A172 (cell line): ENCODE data around the gene VSTM2B. TPM values are rescaled to one million over a fixed set of nuclear protein-coding genes. Genes with fewer than 3 reads are reported as not detected.

Source experiments
- DNase-seq: peaks from one replicate; pipeline ENCODE4 v3.0.0-alpha.2; 2015; ENCODE audit warnings: low spot score
- total RNA-seq: library from RNA; depleted of rRNA; stranded (reverse); fragments of >200 nt; shearing (Covaris generic); gene quantifications from 2 replicates; pipeline ENCODE4 v1.2.3, GENCODE V29; 2014; rRNA removed

The VSTM2B gene
- total RNA-seq, 1 experiment from 2014 or later: not detected

- DNase-seq: no peak
Measured at GRCh38 chr19:29591670-29592069, 65.9 kb downstream of the VSTM2B start.

- DNase-seq: no peak
Measured at GRCh38 chr19:29593869-29594268, 68.1 kb downstream of the VSTM2B start.

GRCh38 chr19:29596080-29596727, 70.4 kb downstream of the VSTM2B start:
- peak; percentile 67 for DNase-seq

- DNase-seq: peak; percentile 60
Measured at GRCh38 chr19:29596885-29597525, 71.2 kb downstream of the VSTM2B start.

- no peak for DNase-seq
Measured at GRCh38 chr19:29598036-29598435, 72.2 kb downstream of the VSTM2B start.

GRCh38 chr19:29598496-29598895, 72.7 kb downstream of the VSTM2B start:
- no peak for DNase-seq

DNA sequence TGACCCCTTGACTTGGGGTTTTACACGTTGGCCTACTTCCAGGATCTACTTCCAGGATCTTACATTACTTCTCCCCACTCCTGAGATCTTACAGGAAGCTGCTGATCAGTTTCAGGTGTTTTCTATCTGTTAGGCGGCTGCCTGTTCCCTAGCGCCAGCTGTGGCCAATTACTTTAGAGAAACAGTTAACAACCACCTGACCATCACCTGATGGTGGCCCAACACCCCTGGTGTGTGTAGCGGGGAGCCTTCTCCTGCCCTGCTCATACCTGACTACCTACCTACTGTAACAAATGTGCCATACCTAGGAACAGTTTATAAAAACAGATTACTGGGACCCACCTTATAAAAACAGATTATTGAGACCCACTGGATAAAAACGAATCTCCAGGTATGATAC, 77.5 kb downstream of the VSTM2B start:
- no peak for DNase-seq

DNA sequence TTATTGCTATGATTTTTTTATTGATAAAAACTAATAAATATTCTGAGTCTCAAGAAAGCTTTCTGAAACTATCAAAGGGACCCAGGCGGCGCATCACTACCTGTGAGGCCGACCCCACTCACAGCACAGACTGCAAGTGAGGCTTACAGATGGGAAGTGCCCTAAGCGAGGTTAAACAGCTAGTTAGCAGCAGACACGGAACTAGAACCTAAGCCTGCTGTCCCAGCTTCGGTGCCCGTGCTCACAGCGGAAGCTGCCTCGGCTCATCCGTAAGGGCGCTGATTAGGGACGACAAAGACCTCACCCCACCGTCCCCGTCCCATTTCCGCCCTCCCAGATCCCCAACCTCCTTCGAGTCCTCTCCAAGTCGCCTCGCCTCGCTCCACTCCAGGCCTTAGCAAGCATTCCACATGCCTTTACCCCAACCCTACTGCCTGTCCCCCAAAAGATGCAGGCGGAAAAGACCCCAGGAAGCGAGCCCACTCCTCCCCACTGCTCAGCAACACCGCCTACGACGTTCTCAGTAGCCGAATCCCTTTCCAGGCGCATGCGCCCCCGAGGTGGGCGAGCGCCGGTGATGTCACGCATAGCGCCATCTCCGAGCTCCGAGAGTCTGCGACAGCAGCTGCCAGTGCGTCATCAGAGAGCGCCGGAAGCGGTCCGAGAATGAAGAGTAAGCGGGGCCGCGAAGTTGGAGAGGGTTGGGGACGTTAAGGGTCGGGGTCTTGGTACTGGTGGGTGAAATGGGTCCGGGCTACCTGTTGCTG, 80.0 kb downstream of the VSTM2B start, which contains the start of gene POP4:
Gene POP4, plus strand, starts transcription at position 631 of the 767 bp plus-strand sequence. Its CDS starts 36 bp downstream, at position 667.
- DNase-seq: peak; percentile 91

GRCh38 chr19:29606420-29606747, 80.6 kb downstream of the VSTM2B start:
- DNase-seq: no peak

DNA sequence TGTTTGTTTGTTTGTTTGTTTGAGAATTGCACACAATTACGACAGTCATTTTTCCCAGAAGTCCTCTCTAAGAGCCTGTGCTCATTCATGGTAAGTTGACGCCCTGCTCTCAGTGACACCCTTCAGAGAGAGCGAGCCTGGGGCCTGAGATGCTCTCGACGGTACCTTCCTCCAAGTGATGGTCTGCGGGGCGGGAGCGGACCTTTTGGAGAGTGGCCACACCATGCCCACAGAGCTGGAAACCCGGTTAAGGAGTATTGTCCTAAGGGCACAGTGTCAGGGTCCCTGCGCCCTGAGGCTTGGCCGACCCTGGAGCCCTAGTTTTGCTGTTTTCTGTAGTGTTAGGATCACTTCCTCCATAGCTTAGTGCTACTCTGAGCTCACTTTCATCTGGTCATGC, 83.8 kb downstream of the VSTM2B start:
- DNase-seq: no peak

DNA sequence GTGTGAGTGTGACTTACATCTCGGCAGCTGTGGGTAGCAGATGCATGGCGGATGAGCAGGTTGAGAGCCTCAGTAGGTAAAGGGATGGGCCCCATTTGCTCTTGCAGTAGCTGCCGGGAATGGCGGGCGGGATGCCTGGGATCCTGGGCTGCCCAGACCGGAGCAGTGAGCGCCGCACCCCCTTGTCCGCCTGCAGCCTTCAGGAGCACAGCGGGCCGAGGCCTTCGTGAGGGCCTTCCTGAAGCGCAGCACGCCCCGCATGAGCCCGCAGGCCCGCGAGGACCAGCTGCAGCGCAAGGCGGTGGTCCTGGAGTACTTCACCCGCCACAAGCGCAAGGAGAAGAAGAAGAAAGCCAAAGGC, 84.4 kb downstream of the VSTM2B start:
- no peak for DNase-seq

GRCh38 chr19:29610574-29611271, 84.9 kb downstream of the VSTM2B start:
- peak; percentile 71 for DNase-seq

DNA sequence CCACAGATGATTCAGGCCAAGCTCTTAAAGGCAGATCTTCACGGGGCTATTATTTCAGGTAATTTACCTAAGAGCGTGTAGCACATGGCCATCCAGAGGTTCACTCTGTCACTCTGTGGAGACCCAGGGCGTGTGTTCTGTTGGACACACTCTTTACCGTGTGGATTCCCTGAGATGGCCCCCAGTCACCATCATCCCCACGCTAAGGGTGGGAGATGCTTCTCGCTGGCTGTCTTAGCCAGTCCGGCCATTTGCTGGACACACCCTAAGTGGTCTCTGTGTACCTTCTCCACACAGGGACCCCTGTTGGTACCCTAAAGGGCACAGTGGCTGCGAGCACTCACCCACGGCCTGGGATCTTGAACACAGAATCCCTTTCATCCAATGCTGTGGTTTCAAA, 86.3 kb downstream of the VSTM2B start:
- no peak for DNase-seq

- no peak for DNase-seq
Measured at GRCh38 chr19:29612801-29613595, 87.2 kb downstream of the VSTM2B start.

- DNase-seq: no peak
Measured at GRCh38 chr19:29614046-29614445, 88.3 kb downstream of the VSTM2B start.

Other genes starting within 250 kb of the VSTM2B start
- 160 and 196 TPM in 2 replicates for gene POP4, start 80.3 kb downstream of the VSTM2B start, total RNA-seq
- gene PLEKHF1, start 139.5 kb downstream of the VSTM2B start, total RNA-seq: 8.7 and 9.2 TPM in 2 replicates
- gene C19orf12, start 189.3 kb downstream of the VSTM2B start, total RNA-seq: 35.1 and 44.9 TPM in 2 replicates